SK-N-MC (cell line): ENCODE measurements around the gene CENPT.

ENCODE experiments used
- DNase-seq: peaks from one replicate; pipeline ENCODE4 v3.0.0-alpha.2; 2011; ENCODE audit warnings: low read depth, low spot score
- H3K27ac ChIP-seq: fragments of 200-600 bp; sonication (generic); 2 replicates; pipeline ENCODE4 v1.5.1; 2016; ENCODE audit warnings: mixed run types
- H3K36me3 ChIP-seq: fragments of 200-600 bp; sonication (generic); 2 replicates; pipeline ENCODE4 v1.6.1; 2017; ENCODE audit warnings: antibody characterized with exemption, low read length, mixed read lengths; ENCODE audit not compliant: insufficient read depth
- H3K4me3 ChIP-seq: fragments of 200-600 bp; sonication (generic); 2 replicates; pipeline ENCODE4 v1.5.1; 2016
- H3K9ac ChIP-seq: fragments of 200-600 bp; sonication (generic); 2 replicates; pipeline ENCODE4 v1.8.0; 2017; ENCODE audit warnings: mixed run types, mixed read lengths; ENCODE audit not compliant: insufficient read length
- H3K9me3 ChIP-seq: fragments of 200-600 bp; sonication (generic); 2 replicates; pipeline ENCODE4 v1.6.1; 2017; ENCODE audit warnings: low read depth, mild to moderate bottlenecking, antibody characterized with exemption, low read length, moderate library complexity, mixed read lengths
- EZH2 ChIP-seq: fragments of 200-600 bp; sonication (generic); IDR thresholded peaks from one replicate; pipeline ENCODE4 v1.6.1; 2017; ENCODE audit warnings: antibody characterized with exemption
- FOXP2 ChIP-seq: optimal IDR thresholded peaks from 2 replicates; pipeline ENCODE3; 2011; ENCODE audit warnings: mild to moderate bottlenecking, moderate library complexity; ENCODE audit not compliant: insufficient read depth; ENCODE audit errors: extremely low read length, control extremely low read depth
- POLR2AphosphoS5 ChIP-seq: IDR thresholded peaks from 2 replicates; pipeline ENCODE4 v1.6.1; 2012; ENCODE audit warnings: mild to moderate bottlenecking, low read depth, low read length, borderline replicate concordance

Gene CENPT

DNA sequence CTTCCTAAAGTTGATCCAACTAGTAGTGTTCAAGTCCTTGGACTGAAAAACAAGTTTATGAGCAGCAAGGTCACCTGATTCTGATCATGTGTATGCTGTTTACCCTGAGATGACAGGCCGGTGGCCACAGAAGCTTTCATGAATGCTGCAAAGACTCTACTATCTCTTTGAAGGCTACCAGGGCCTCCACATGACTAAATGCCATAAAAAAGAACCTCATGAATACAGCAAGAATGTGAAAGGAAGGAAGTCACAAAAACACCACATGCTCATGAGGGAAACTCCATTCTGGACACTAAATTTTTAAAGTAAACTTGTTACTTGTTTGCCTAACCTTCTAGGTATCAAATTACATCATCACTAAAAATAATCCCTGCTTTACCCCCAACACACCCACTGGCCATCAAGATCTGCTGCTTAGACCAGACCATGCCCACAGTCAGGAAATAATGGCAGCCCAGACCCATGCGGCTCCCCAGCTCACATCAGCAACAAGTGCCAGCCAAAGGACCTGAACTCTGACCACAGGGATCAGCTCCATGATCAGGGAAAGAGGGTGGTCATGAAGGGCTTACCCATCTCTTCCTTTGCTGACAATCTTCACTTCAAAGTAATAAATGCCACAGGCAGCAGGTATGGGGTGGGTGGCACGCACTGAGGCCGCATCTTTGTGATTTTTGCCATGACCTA, 42.5 kb downstream of the CENPT start:
- no peaks in the 10 kb centered on the region; the same call in 1 of the 2 replicates for H3K36me3 ChIP-seq
- no peaks in the 10 kb centered on the region for H3K9me3 ChIP-seq
- DNase-seq = no peak
- H3K9ac ChIP-seq = peak overlapping the region; percentile 92
- H3K27ac ChIP-seq = no peak overlapping the region
- H3K4me3 ChIP-seq = peak overlapping the region; percentile 86
- TF ChIP-seq EZH2 = no peak
- no peak for TF ChIP-seq FOXP2
- TF ChIP-seq POLR2AphosphoS5 = no peak

DNA sequence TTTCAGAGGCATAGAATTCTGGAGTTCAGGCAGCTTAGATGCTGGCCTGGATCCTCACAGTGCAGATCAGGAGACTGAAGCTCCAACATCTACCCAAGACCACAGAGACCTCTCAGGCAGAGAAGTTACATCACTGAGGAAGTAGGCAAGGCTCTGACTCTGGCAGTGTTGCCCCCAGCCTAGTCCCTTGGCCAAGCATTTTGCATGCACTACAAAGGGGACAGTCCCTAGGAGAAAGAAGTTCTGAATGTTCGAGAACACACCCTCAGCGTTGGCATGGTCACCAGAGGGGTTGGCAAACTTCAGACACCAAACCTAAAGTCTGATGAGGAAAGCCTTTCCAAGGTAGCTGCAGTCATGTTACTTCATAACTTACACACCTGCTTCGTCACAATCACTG, 43.6 kb downstream of the CENPT start:
- no peak overlapping the region for H3K4me3 ChIP-seq
- TF ChIP-seq POLR2AphosphoS5 (no peak), FOXP2 (no peak), EZH2 (no peak)
- no peak overlapping the region for H3K27ac ChIP-seq
- H3K9ac ChIP-seq = no peak overlapping the region
- H3K9me3 ChIP-seq = no peaks in the 10 kb centered on the region
- no peak for DNase-seq
- no peaks in the 10 kb centered on the region; the same call in 1 of the 2 replicates for H3K36me3 ChIP-seq

GRCh38 chr16:67801883-67802282, 45.6 kb downstream of the CENPT start:
- no peak overlapping the region for H3K4me3 ChIP-seq
- no peaks in the 10 kb centered on the region; the same call in 1 of the 2 replicates for H3K36me3 ChIP-seq
- no peak overlapping the region for H3K9ac ChIP-seq
- TF ChIP-seq EZH2 (no peak), POLR2AphosphoS5 (no peak), FOXP2 (no peak)
- H3K9me3 ChIP-seq = no peaks in the 10 kb centered on the region
- no peak overlapping the region for H3K27ac ChIP-seq
- DNase-seq = no peak

DNA sequence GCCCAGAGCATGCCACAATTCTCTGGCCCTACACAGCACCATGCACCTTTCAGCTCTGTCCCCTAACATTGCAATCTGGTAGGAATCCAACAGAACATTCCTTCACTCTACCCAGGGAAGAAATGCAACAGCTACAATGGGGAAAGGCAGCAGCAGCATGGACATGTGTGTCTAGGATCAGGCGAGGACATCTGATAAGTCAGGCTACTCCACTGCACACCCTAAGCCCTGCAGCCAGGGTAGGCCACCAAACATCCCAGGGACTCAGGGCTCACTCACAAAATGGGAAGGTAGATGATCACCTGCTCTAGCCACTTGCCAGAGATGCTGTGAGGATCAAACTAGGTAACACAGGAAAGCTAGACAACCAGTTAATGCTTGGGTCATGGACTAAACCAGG, 46.3 kb downstream of the CENPT start:
- Histone ChIP-seq H3K36me3 (no peaks in the 10 kb centered on the region; the same call in 1 of the 2 replicates), H3K27ac (no peak overlapping the region), H3K9me3 (no peaks in the 10 kb centered on the region), H3K9ac (no peak overlapping the region), H3K4me3 (no peak overlapping the region)
- no peak for DNase-seq
- TF ChIP-seq EZH2 (no peak), POLR2AphosphoS5 (no peak), FOXP2 (no peak)

DNA sequence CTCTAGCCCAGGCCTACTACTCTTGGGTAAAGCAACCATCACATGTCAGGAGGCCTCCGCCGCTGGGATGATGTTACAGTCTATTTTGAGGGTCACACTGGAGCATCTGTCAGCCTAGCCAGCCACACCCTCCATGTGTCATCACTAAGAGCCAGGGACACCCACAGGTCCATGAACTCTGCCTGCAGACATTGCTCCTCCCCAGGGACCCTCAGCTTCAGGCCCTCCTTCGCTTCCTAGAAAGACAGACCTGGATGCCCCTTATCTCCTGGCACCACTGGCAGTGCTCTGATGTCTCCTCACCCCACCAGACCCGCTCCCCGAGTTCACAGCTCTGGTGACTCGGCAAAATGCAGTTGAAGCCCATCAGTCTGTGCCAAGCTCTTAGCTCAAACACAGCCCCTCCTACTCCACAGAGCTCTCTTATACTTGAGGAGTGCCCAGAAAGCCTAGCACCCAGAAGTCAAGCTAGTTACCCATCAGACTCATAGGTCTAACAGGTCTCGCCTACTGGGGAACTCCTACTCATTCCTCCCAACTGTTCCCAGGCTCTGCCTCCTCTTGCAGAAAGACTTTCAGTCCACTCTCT, 47.1 kb downstream of the CENPT start:
- no peaks in the 10 kb centered on the region; the same call in 1 of the 2 replicates for H3K36me3 ChIP-seq
- DNase-seq = no peak
- no peak overlapping the region for H3K9ac ChIP-seq
- H3K27ac ChIP-seq = no peak overlapping the region
- H3K9me3 ChIP-seq = no peaks in the 10 kb centered on the region
- TF ChIP-seq EZH2 (no peak), POLR2AphosphoS5 (no peak), FOXP2 (no peak)
- no peak overlapping the region for H3K4me3 ChIP-seq

DNA sequence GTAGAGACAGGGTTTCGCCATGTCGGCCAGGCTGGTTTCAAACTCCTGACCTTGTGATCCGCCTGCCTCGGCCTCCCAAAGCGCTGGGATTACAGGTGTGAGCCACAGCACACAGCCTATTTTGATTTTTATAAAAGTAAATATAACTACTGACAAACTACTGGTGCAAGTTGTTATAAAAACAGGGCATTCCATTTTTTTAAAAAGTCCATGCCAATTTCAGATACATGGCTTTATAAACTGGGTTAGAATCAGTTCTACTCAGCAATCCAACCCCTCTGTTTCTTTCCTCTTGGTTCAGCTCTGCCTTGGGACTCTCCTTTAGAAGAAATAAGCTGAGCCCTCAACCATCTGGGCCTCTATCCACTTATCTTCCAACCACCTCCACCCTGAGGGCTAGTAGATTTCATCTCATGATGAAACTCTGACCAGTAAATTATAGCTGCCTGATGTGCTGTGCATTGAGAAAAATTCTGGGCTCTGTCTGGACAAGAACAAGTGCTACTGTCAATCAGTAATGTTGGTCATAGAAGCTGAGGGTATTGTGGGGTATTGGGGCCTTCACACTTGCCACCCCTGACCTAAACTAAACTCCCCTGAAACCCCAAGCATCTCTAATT, 51.3 kb downstream of the CENPT start:
- TF ChIP-seq POLR2AphosphoS5 (no peak), FOXP2 (no peak), EZH2 (no peak)
- Histone ChIP-seq H3K36me3 (no peaks in the 10 kb centered on the region; the same call in 1 of the 2 replicates), H3K27ac (no peak overlapping the region), H3K9me3 (no peaks in the 10 kb centered on the region), H3K9ac (no peak overlapping the region), H3K4me3 (no peak overlapping the region)
- DNase-seq = no peak

DNA sequence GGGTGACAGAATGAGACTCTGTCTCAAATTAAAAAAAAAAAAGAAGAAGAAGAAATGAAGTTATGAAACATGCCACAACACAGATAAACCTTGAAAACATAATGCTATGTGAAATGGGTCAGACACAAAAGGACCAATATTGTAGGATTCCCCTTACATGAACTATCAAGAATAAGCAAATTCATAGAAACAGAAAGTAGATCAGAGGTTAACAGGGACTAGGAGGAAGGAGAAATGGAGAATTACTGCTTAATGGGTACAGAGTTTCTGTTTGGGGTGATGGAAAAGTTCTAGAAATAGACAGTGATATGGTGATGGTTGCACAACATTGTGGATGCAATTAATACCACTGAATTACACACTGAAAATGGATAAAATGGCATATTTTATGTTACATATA, 57.4 kb downstream of the CENPT start:
- DNase-seq = no peak
- Histone ChIP-seq H3K9me3 (no peaks in the 10 kb centered on the region), H3K4me3 (no peak overlapping the region), H3K36me3 (no peaks in the 10 kb centered on the region), H3K9ac (no peak overlapping the region), H3K27ac (no peak overlapping the region)
- TF ChIP-seq POLR2AphosphoS5 = no peak
- TF ChIP-seq EZH2 = no peak
- no peak for TF ChIP-seq FOXP2

- Histone ChIP-seq H3K27ac (no peak overlapping the region), H3K9me3 (no peaks in the 10 kb centered on the region), H3K9ac (no peak overlapping the region), H3K4me3 (no peak overlapping the region), H3K36me3 (no peaks in the 10 kb centered on the region)
- TF ChIP-seq EZH2 (no peak), POLR2AphosphoS5 (no peak), FOXP2 (no peak)
- DNase-seq = no peak
These were observed 61.0 kb downstream of the CENPT start for GRCh38 chr16:67786491-67786890.
